IPS-20b (cell line): ENCODE measurements around the gene OTC.

Experiments used
- H3K27ac ChIP-seq: one replicate; pipeline ENCODE4 v1.5.1; 2013; ENCODE audit warnings: low read length
- H3K27me3 ChIP-seq: 2 replicates; pipeline ENCODE4 v1.6.1; 2013; ENCODE audit warnings: mild to moderate bottlenecking, low read length, inconsistent platforms; ENCODE audit not compliant: insufficient read depth
- H3K36me3 ChIP-seq: 2 replicates; pipeline ENCODE4 v1.6.1; 2013; ENCODE audit warnings: low read depth, mild to moderate bottlenecking, inconsistent platforms, low read length, moderate library complexity; ENCODE audit not compliant: insufficient read depth
- H3K4me1 ChIP-seq: 2 replicates; pipeline ENCODE4 v1.6.1; 2013; ENCODE audit warnings: mild to moderate bottlenecking, control low read depth, inconsistent platforms, low read length, moderate library complexity; ENCODE audit not compliant: insufficient read depth
- H3K4me3 ChIP-seq: 2 replicates; pipeline ENCODE4 v1.5.1; 2013; ENCODE audit warnings: mild to moderate bottlenecking, low read length, inconsistent platforms
- H3K9ac ChIP-seq: 2 replicates; pipeline ENCODE4 v1.6.1; 2013; ENCODE audit warnings: low read depth, mild to moderate bottlenecking, inconsistent platforms, low read length, moderate library complexity
- H3K9me3 ChIP-seq: 2 replicates; pipeline ENCODE4 v1.6.1; 2013; ENCODE audit warnings: mild to moderate bottlenecking, low read depth, low read length, inconsistent platforms; ENCODE audit not compliant: insufficient read depth

The OTC gene

DNA sequence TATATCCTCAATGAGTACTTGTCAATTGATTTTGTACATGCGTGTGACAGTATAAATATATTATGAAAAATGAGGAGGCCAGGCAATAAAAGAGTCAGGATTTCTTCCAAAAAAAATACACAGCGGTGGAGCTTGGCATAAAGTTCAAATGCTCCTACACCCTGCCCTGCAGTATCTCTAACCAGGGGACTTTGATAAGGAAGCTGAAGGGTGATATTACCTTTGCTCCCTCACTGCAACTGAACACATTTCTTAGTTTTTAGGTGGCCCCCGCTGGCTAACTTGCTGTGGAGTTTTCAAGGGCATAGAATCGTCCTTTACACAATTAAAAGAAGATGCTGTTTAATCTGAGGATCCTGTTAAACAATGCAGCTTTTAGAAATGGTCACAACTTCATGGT is at the start of gene OTC:
TSS of gene OTC (plus strand) at position 243 of the 400 bp plus-strand sequence. CDS start at position 336, 93 bp downstream.
- no peak within 1 kb of the TSS for H3K27ac ChIP-seq

DNA sequence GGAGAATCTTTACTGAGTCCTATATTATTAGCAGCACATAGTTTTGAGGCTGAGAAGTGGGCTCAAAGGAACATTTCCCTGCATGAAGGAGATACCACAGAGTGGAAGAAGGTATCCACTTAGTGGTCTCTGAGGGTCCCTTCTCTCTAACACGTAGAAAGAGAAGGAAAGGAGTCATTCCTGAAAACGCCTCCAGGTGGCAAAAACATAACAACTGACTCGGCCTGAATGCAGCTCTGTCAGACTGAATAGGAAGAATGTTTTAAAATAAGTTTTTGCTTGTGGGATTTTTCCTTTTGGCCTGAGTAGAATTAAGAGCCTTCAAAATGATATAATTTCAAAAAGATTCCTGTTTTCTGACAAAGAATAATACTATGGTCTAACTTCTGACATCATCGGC is 48.4 kb upstream of the OTC start:
- Histone ChIP-seq H3K27me3 (no peaks in the 10 kb centered on the region), H3K9ac (no peak overlapping the region), H3K36me3 (no peaks in the 10 kb centered on the region), H3K4me1 (no peaks in the 10 kb centered on the region), H3K9me3 (no peaks in the 10 kb centered on the region), H3K27ac (no peak overlapping the region), H3K4me3 (no peak overlapping the region)

More for the DNA sequence above, at the start of gene OTC:
- Histone ChIP-seq H3K4me1 (no peaks in the 10 kb centered on the region), H3K9ac (no peak within 1 kb of the TSS), H3K9me3 (no peaks in the 10 kb centered on the region), H3K4me3 (no peak within 1 kb of the TSS), H3K27me3 (no peaks in the 10 kb centered on the region), H3K36me3 (no peaks in the 10 kb centered on the region)

DNA sequence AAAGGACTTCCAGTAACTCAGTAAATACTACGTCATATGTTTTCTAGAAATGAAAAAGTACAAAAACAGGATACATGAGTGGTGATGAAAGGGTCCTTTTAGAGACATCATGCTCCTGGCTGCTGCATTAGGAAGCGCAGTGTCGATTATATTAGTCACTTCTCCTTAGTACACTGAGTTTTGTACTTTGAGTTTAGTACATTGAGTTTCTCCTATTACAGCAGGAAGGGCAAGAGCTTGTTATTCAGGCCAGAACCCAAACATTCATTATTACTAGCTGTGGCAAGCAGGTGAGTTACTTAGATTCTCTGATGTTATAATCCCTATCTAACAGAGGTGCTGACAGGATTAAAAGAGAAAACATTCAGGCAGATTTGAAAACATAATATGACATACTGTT is 46.4 kb upstream of the OTC start:
- no peak overlapping the region for H3K9ac ChIP-seq
- no peaks in the 10 kb centered on the region for H3K36me3 ChIP-seq
- H3K4me3 ChIP-seq, result no peak overlapping the region
- H3K27me3 ChIP-seq, result no peaks in the 10 kb centered on the region
- no peaks in the 10 kb centered on the region for H3K9me3 ChIP-seq
- no peaks in the 10 kb centered on the region for H3K4me1 ChIP-seq
- no peak overlapping the region for H3K27ac ChIP-seq

GRCh38 chrX:38311743-38312142 is 40.7 kb upstream of the OTC start:
- Histone ChIP-seq H3K9me3 (no peaks in the 10 kb centered on the region), H3K27ac (no peak overlapping the region), H3K4me3 (no peak overlapping the region), H3K36me3 (0 out of 2 replicates have a peak, but pooled peaks cover 7% of the 10 kb centered on the region), H3K27me3 (no peaks in the 10 kb centered on the region), H3K4me1 (no peaks in the 10 kb centered on the region), H3K9ac (no peak overlapping the region)

- Histone ChIP-seq H3K36me3 (0 out of 2 replicates have a peak, but pooled peaks cover 7% of the 10 kb centered on the region), H3K4me1 (no peaks in the 10 kb centered on the region), H3K27me3 (no peaks in the 10 kb centered on the region), H3K9ac (no peak overlapping the region), H3K27ac (no peak overlapping the region), H3K9me3 (no peaks in the 10 kb centered on the region), H3K4me3 (no peak overlapping the region)
These were observed 40.0 kb upstream of the OTC start for GRCh38 chrX:38312436-38312835.

DNA sequence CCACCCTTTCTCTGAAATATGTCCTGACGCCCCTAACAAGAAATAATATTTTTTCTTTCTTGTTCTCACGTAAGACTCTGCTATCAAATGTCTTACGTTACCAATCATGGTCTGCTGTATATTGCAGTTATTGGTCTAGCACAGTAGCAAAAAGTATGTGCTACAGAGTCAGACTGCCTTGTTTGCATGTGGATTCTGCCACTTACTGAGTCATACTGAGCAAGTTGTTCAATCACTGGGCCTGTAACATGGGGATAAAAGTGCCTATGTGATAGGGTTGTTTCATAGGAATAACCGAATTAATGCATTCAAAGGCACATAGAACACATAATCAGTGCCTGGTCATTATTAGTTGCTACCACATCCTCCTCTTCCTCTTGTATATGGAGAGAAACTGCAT is 39.2 kb upstream of the OTC start:
- H3K36me3 ChIP-seq, result 0 out of 2 replicates have a peak, but pooled peaks cover 7% of the 10 kb centered on the region
- no peak overlapping the region for H3K4me3 ChIP-seq
- H3K27me3 ChIP-seq, result no peaks in the 10 kb centered on the region
- H3K27ac ChIP-seq, result no peak overlapping the region
- H3K4me1 ChIP-seq, result no peaks in the 10 kb centered on the region
- H3K9ac ChIP-seq, result no peak overlapping the region
- no peaks in the 10 kb centered on the region for H3K9me3 ChIP-seq

- Histone ChIP-seq H3K27ac (no peak overlapping the region), H3K36me3 (0 out of 2 replicates have a peak, but pooled peaks cover 7% of the 10 kb centered on the region), H3K9me3 (no peaks in the 10 kb centered on the region), H3K27me3 (no peaks in the 10 kb centered on the region), H3K4me3 (no peak overlapping the region), H3K9ac (no peak overlapping the region), H3K4me1 (no peaks in the 10 kb centered on the region)
These were observed 37.2 kb upstream of the OTC start for GRCh38 chrX:38315186-38315585.

- Histone ChIP-seq H3K9me3 (no peaks in the 10 kb centered on the region), H3K36me3 (0 out of 2 replicates have a peak, but pooled peaks cover 7% of the 10 kb centered on the region), H3K4me1 (no peaks in the 10 kb centered on the region), H3K9ac (no peak overlapping the region), H3K4me3 (no peak overlapping the region), H3K27me3 (no peaks in the 10 kb centered on the region), H3K27ac (no peak overlapping the region)
These were observed 34.2 kb upstream of the OTC start for GRCh38 chrX:38318196-38318595.

DNA sequence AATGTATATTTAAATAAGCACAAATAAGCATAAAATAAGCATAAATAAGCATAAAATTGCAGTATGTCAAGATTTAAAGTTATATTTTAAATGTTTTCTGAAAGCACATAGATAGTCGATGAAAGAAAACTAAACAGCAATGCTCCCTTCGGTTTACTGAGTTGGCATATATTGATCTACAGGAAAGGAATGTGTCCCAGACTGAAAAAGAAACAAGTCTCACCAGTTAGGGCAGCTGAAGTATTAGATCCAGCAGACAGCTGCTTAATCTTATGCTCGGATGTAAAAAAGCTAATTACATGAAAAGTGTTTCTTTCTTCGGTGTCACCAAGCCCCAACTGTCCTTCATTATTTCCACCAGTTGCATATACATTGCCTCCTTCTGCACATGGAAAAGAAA is 33.8 kb upstream of the OTC start:
- Histone ChIP-seq H3K9me3 (no peaks in the 10 kb centered on the region), H3K4me1 (no peaks in the 10 kb centered on the region), H3K9ac (no peak overlapping the region), H3K27me3 (no peaks in the 10 kb centered on the region), H3K36me3 (0 out of 2 replicates have a peak, but pooled peaks cover 7% of the 10 kb centered on the region), H3K27ac (no peak overlapping the region), H3K4me3 (no peak overlapping the region)

DNA sequence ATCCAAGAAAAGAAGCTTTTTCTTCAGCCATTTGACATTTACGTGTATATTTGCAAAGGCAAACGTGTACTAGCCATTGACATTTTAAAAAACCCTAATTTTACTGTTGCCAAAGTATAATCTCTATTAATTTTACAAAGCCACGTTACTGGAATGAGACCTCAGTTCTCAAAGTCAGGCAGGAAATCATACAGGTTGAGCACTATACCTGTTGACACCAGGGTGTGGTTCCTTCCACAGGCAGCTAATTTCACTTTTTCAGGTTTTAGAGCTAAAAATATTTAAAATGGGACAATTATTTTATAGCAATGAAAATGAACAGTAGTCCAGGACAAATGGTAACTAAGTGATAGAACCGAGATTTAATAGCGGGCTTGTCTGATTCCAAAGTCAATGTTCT is 31.6 kb upstream of the OTC start:
- Histone ChIP-seq H3K9ac (no peak overlapping the region), H3K27ac (no peak overlapping the region), H3K4me3 (no peak overlapping the region), H3K36me3 (0 out of 2 replicates have a peak, but pooled peaks cover 7% of the 10 kb centered on the region), H3K9me3 (no peaks in the 10 kb centered on the region), H3K4me1 (no peaks in the 10 kb centered on the region), H3K27me3 (no peaks in the 10 kb centered on the region)

- H3K9ac ChIP-seq, result peak overlapping the region; percentile 73; the same call in 1 of the 2 replicates
- H3K27me3 ChIP-seq, result no peaks in the 10 kb centered on the region
- H3K9me3 ChIP-seq, result no peaks in the 10 kb centered on the region
- no peaks in the 10 kb centered on the region for H3K36me3 ChIP-seq
- peaks cover 4% of the 10 kb centered on the region; the same call in 1 of the 2 replicates for H3K4me1 ChIP-seq
- no peak overlapping the region for H3K27ac ChIP-seq
- H3K4me3 ChIP-seq, result peak overlapping the region; percentile 76
These were observed 26.3 kb upstream of the OTC start for GRCh38 chrX:38326086-38326485.

DNA sequence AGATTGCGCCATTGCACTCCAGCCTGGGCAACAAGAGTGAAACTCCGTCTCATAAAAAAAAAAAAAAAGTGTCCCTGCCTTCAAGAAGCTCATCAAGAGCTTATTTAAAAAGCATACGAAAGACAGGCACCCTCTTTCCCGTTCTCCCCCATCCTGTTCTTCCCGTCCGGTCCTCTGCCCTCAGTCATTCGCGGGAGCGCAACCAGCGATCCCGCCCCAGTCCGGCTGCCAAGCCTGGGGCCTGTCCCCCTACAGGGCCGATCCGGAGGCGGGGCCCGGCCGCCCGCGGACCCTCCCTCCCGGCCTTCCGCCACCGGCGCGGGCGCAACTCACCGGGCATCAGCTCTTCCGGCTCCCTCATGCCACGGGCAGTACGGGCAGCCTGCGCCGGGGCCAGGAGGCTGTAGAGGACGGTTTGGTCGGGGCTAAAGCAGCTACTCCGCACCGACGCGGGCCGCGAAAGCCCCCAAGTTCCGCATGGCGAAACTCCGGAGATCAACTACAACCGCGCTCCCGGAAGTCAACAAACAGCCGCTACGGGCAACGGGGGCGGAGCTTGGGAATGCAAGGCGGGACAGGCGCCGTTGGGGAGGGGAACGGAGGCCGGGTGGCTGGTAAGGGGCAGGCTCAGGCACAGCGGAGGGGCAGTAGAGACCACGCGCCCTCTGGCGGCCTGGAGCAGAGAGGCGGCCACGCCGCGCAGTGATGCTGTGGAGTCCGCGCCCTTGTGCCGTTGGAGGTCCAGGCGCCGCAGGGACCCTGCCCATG is 25.2 kb upstream of the OTC start, which contains the start of gene RPGR:
TSS of gene RPGR (minus strand) at position 503 of the 768 bp plus-strand sequence. CDS start at position 361, 142 bp downstream.
- Histone ChIP-seq H3K4me1 (peaks cover 4% of the 10 kb centered on the region; the same call in 1 of the 2 replicates), H3K9ac (peak within 1 kb of the TSS; percentile 73; the same call in 1 of the 2 replicates), H3K36me3 (no peaks in the 10 kb centered on the region), H3K27me3 (no peaks in the 10 kb centered on the region), H3K9me3 (no peaks in the 10 kb centered on the region), H3K4me3 (peak within 1 kb of the TSS; percentile 76), H3K27ac (no peak within 1 kb of the TSS)
